GM12878 (cell line): ENCODE measurements around the gene PRG2.
"Not testable (repeated sequence)": the region's sequence is repeated elsewhere in the genome, so short reads cannot be mapped to it uniquely, and the experiment has no call there.

Source experiments
- CEBPB ChIP-seq, 2 experiments: fragments of 150-350 bp in 1 of 2; IDR thresholded peaks; 2 replicates each; pipeline ENCODE4 v1.6.1; 2012 to 2014; ENCODE audit warnings: low read depth in 2 of 2, low read length in 2 of 2, borderline replicate concordance in 1 of 2, inconsistent platforms in 1 of 2
- EGR1 ChIP-seq, 2 experiments: IDR thresholded peaks; 1 replicate in 1 of 2; 2 replicates in 1 of 2; pipeline ENCODE4 v1.6.1; 2011 to 2012; ENCODE audit warnings: low read depth in 2 of 2, low read length in 2 of 2, borderline replicate concordance in 1 of 2, mild to moderate bottlenecking in 1 of 2, moderate library complexity in 1 of 2
- EZH2 ChIP-seq: IDR thresholded peaks from 2 replicates; pipeline ENCODE4 v1.6.1; 2012; ENCODE audit warnings: low read depth, mild to moderate bottlenecking, control low read depth, inconsistent platforms, low read length, borderline replicate concordance; ENCODE audit not compliant: control insufficient read depth
- GABPA ChIP-seq: IDR thresholded peaks from 2 replicates; pipeline ENCODE4 v1.6.1; 2014; ENCODE audit warnings: antibody characterized with exemption, low read depth, mild to moderate bottlenecking, inconsistent platforms
- NFXL1 ChIP-seq: fragments of 450-650 bp; IDR thresholded peaks from 2 replicates; pipeline ENCODE4 v1.6.1; 2017; ENCODE audit warnings: antibody characterized with exemption, mild to moderate bottlenecking, borderline replicate concordance
- POLR2A ChIP-seq: IDR thresholded peaks from 2 replicates; pipeline ENCODE4 v1.6.1; 2011; ENCODE audit warnings: low read depth, mild to moderate bottlenecking, low read length
- POLR2AphosphoS5 ChIP-seq: IDR thresholded peaks from 2 replicates; pipeline ENCODE4 v1.6.1; 2011; ENCODE audit warnings: mild to moderate bottlenecking, low read length, inconsistent platforms
- REST ChIP-seq: IDR thresholded peaks from 2 replicates; pipeline ENCODE4 v1.6.1; 2012; ENCODE audit warnings: mild to moderate bottlenecking, low read depth, low read length
- ZNF217 ChIP-seq: fragments of 450-650 bp; IDR thresholded peaks from 2 replicates; pipeline ENCODE4 v1.6.1; 2017; ENCODE audit warnings: antibody characterized with exemption, mild to moderate bottlenecking
- TF ChIP-seq, protein P1 (sequence below): fragments of 450-650 bp; IDR thresholded peaks from 2 replicates; pipeline ENCODE4 v1.6.1; 2016; ENCODE audit warnings: mild to moderate bottlenecking
- TF ChIP-seq, protein P2 (sequence below), 3 experiments: IDR thresholded peaks in 2 of 3; conservative IDR thresholded peaks in 1 of 3; 2 replicates each; pipeline ENCODE4 v1.5.1; 2011; ENCODE audit warnings: low read depth in 3 of 3, low read length in 3 of 3, mild to moderate bottlenecking in 3 of 3, control low read depth in 2 of 3, moderate library complexity in 2 of 3, inconsistent platforms in 1 of 3, mixed read lengths in 1 of 3; ENCODE audit not compliant: control insufficient read depth in 2 of 3, insufficient read depth in 1 of 3; ENCODE audit errors: extremely low read depth in 1 of 3

- TF ChIP-seq, protein P1, sequence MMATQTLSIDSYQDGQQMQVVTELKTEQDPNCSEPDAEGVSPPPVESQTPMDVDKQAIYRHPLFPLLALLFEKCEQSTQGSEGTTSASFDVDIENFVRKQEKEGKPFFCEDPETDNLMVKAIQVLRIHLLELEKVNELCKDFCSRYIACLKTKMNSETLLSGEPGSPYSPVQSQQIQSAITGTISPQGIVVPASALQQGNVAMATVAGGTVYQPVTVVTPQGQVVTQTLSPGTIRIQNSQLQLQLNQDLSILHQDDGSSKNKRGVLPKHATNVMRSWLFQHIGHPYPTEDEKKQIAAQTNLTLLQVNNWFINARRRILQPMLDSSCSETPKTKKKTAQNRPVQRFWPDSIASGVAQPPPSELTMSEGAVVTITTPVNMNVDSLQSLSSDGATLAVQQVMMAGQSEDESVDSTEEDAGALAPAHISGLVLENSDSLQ: not testable (repeated sequence)
- not testable (repeated sequence) for TF ChIP-seq POLR2A; ZNF217; GABPA; CEBPB (IDR thresholded peaks at IDR 0.05; ENCODE audit: borderline replicate concordance in 1 of 2, low read depth in 2 of 2, low read length in 2 of 2); POLR2AphosphoS5; EZH2; NFXL1; EGR1 (IDR thresholded peaks at IDR 0.05; ENCODE audit: borderline replicate concordance in 1 of 2, low read depth in 2 of 2, low read length in 2 of 2); REST
- TF ChIP-seq, protein P2, sequence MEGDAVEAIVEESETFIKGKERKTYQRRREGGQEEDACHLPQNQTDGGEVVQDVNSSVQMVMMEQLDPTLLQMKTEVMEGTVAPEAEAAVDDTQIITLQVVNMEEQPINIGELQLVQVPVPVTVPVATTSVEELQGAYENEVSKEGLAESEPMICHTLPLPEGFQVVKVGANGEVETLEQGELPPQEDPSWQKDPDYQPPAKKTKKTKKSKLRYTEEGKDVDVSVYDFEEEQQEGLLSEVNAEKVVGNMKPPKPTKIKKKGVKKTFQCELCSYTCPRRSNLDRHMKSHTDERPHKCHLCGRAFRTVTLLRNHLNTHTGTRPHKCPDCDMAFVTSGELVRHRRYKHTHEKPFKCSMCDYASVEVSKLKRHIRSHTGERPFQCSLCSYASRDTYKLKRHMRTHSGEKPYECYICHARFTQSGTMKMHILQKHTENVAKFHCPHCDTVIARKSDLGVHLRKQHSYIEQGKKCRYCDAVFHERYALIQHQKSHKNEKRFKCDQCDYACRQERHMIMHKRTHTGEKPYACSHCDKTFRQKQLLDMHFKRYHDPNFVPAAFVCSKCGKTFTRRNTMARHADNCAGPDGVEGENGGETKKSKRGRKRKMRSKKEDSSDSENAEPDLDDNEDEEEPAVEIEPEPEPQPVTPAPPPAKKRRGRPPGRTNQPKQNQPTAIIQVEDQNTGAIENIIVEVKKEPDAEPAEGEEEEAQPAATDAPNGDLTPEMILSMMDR (IDR thresholded peaks at IDR 0.05 in 2 of 3, conservative IDR thresholded peaks at IDR 0.05 in 1 of 3; ENCODE audit: control insufficient read depth in 2 of 3, extremely low read depth in 1 of 3, insufficient read depth in 1 of 3, low read depth in 3 of 3, low read length in 3 of 3): not testable (repeated sequence)
These were observed 29.0 kb downstream of the PRG2 start for GRCh38 chr11:57361420-57361819.
